Naive B cell (primary cell): ENCODE measurements around the gene CACUL1. TPM values are rescaled to one million over a fixed set of nuclear protein-coding genes. Genes with fewer than 3 reads are reported as not detected.
"Not testable (repeated sequence)": the region's sequence is repeated elsewhere in the genome, so short reads cannot be mapped to it uniquely, and the experiment has no call there.

Source experiments
- ATAC-seq, 2 donors: fragments of 150-1000 bp; cut with Tn5 transposase; 2 replicates each; pipeline ENCODE4 v1.10.0; 2021; ENCODE audit warnings: low read depth in 2 of 2, mild to moderate bottlenecking in 2 of 2, moderate library complexity in 2 of 2
- DNase-seq: peaks from one replicate; pipeline ENCODE4 v3.0.0; 2022
- H3K27ac Mint-ChIP-seq, 6 donors: one replicate each; pipeline ENCODE4 v1.8.0; 2020 to 2022; ENCODE audit warnings: mild to moderate bottlenecking in 6 of 6, mixed read lengths in 6 of 6, moderate library complexity in 5 of 6, inconsistent platforms in 2 of 6
- H3K27me3 Mint-ChIP-seq, 3 donors: one replicate each; pipeline ENCODE4 v1.8.0; 2021 to 2022; ENCODE audit warnings: mixed read lengths in 3 of 3, mild to moderate bottlenecking in 1 of 3
- H3K36me3 Mint-ChIP-seq, 2 donors: one replicate each; pipeline ENCODE4 v1.8.0; 2020 to 2022; ENCODE audit warnings: mixed read lengths in 2 of 2, inconsistent platforms in 1 of 2, mild to moderate bottlenecking in 1 of 2
- H3K4me1 Mint-ChIP-seq, 3 donors: one replicate each; pipeline ENCODE4 v1.8.0; 2020 to 2022; ENCODE audit warnings: mixed read lengths in 3 of 3, inconsistent platforms in 1 of 3, mild to moderate bottlenecking in 1 of 3, moderate library complexity in 1 of 3
- H3K4me3 Mint-ChIP-seq, 8 donors: one replicate each; pipeline ENCODE4 v1.8.0; 2020 to 2022; ENCODE audit warnings: mild to moderate bottlenecking in 8 of 8, mixed read lengths in 8 of 8, moderate library complexity in 8 of 8, inconsistent platforms in 2 of 8
- H3K9me3 Mint-ChIP-seq, 7 donors: one replicate each; pipeline ENCODE4 v1.8.0; 2020 to 2022; ENCODE audit warnings: mixed read lengths in 7 of 7, mild to moderate bottlenecking in 5 of 7, inconsistent platforms in 2 of 7, moderate library complexity in 1 of 7
- polyA plus RNA-seq, 6 donors: library from polyadenylated mRNA; unstranded; fragments of 300-500 nt; fragmentation: Illumina TruSeq; gene quantifications; one replicate each; pipeline ENCODE4 v1.2.3, GENCODE V29; 2021; ENCODE audit warnings: low read depth in 6 of 6

The CACUL1 gene
- polyA plus RNA-seq, 6 donors from 2014 or later, result 21.5 to 40.9 (median 35.7) TPM

DNA sequence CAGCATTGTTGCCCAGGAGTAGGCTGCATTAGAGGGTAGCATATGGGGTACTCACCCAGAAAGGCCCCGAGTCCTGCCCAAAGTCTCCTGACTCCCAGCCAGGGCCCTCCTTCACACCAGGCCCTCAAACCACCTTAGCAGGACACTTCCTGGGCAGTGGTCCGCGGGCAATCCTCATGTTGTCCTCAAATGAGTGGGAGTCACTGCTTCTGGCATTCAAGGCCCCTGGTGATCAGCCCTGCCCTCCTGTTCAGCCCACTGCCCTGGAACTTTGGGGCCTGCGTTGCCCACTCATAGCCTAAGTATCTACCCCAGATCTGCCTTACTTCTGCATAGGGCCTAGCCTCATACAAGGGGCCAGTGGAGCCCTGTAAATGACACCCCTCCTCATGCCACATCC lies 88.4 kb downstream of the CACUL1 start:
- DNase-seq, result no peak
- Mint-ChIP-seq H3K27me3 (peaks cover 21 to 43% (median 40%) of the 10 kb centered on the region in 3 donors), H3K9me3 (peaks cover 2 to 19% (median 8%) of the 10 kb centered on the region in 7 donors), H3K4me1 (peaks cover 16 to 21% (median 20%) of the 10 kb centered on the region in 3 donors), H3K4me3 (no peak overlapping the region), H3K27ac (peak overlapping the region in 1 of 6 donors; percentile 37), H3K36me3 (peaks cover 0 to 13% of the 10 kb centered on the region in 2 donors)
- ATAC-seq, result no peak

DNA sequence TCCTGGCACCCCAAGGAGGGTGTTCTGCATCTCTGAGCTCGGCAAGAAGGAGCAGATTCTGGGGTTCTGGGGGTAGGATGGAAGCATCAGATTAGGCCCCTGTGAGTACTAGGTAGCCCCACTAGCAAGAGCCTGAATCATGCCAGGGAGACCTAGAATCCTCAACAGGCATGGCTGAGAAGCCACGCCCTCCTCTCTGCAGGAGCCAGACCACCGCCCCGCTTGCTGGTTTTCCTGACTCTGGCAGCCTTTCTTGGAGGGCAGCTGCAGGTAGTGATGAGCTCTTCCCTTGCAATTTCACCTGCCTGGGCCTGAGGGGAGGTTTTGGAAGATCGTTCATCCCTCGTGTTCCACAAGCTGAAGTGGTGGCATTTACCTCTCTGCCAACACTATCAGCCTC lies 90.4 kb downstream of the CACUL1 start:
- no peak overlapping the region for H3K4me3 Mint-ChIP-seq
- peaks cover 34 to 58% (median 52%) of the 10 kb centered on the region in 3 donors for H3K27me3 Mint-ChIP-seq
- H3K27ac Mint-ChIP-seq, result no peak overlapping the region
- no peak for DNase-seq
- H3K9me3 Mint-ChIP-seq, result peaks cover 9 to 36% (median 14%) of the 10 kb centered on the region in 7 donors
- peaks cover 8 to 12% (median 12%) of the 10 kb centered on the region in 3 donors for H3K4me1 Mint-ChIP-seq
- peaks cover 10 to 16% of the 10 kb centered on the region in 2 donors for H3K36me3 Mint-ChIP-seq
- no peak for ATAC-seq

DNA sequence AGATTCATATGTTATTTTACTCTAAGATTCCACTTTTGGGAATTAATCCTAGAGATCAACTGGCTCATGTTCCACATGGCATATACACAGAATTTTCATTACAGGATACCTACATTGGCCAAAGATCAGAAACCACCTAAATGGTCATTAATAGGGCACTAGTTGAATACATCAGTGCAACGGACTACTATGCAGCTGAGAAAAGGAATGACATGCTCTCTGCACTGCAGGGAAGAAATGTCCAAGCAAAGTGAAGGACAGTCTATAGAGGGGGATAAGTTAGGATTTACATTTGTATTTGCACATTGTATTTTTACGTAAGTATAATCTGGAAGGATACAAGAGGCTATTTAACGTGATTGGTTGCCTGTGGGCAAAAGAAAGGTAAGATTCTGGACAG lies 91.6 kb downstream of the CACUL1 start:
- peaks cover 37 to 63% (median 58%) of the 10 kb centered on the region in 3 donors for H3K27me3 Mint-ChIP-seq

DNA sequence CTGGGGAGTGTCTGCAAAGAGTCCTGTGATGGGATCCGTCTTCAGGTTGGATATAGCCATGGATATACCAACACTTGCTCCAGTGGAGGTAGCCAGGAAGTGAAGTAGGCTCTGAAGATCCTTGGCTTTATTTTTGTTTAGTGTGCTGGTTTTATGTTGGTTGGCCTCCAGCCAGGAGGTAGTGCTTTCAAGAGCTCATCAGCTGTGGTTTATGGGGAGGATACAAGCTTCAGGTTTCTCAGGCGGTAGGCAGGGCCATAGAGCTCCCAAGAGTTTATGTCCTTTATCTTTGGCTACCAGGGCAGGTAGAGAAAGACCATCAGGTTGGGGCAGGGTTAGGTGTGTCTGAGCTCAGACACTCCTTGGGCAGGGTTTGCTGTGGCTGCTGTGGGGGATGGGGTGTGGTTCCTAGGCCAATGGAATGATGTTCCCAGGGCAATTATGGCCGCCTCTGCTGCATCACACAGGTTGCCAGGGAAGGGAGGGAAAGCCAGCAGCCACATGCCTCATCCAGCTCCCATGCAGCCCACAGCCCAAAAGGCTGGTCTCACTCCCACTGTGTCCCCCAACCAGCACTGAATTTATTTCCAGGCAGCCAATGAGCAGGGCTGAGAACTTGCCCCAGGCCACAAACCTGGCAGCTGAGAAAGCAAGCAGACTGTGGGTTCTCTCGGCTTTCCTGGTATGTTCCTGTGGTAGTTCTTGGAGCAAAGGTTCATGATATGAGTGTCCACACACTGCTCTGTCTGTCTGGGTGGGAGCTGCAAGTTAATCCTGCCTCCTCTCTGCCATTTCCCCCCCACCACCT lies 92.3 kb downstream of the CACUL1 start:
- Mint-ChIP-seq H3K4me3 (peak overlapping the region in 1 of 8 donors; percentile 35), H3K27ac (no peak overlapping the region), H3K4me1 (no peaks in the 10 kb centered on the region), H3K36me3 (peaks cover 12 to 17% of the 10 kb centered on the region in 2 donors), H3K9me3 (peaks cover 9 to 39% (median 16%) of the 10 kb centered on the region in 7 donors), H3K27me3 (peaks cover 42 to 68% (median 64%) of the 10 kb centered on the region in 3 donors)
- ATAC-seq, result no peak
- no peak for DNase-seq

More for the DNA sequence above, 91.6 kb downstream of the CACUL1 start:
- DNase-seq (no peak), ATAC-seq (no peak)
- Mint-ChIP-seq H3K4me1 (peaks cover under 1% of the 10 kb centered on the region in 3 donors), H3K27ac (no peak overlapping the region), H3K9me3 (peaks cover 9 to 39% (median 16%) of the 10 kb centered on the region in 7 donors), H3K4me3 (no peak overlapping the region), H3K36me3 (peaks cover 12 to 17% of the 10 kb centered on the region in 2 donors)

DNA sequence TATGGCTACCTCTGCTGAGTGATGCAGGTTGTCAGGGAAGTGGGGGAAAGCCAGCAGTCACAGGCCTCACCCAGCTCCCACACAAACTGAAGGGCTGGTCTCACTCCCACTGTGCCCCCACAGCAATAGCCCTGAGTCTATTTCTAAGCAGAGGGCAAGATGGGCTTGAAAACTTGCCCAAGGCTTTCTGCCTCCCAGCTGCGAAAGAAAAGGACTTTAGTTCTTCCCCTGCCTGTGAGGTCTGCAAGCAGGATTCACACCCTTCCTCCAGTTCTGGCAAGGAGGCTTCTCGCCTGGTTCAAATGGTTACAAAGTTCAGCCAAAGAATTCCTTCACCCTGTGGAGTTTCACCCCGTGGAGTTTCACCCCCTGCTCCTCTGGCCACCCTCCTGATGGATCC lies 96.0 kb downstream of the CACUL1 start:
- DNase-seq (no peak), ATAC-seq (no peak)
- Mint-ChIP-seq H3K36me3 (peaks cover 12 to 20% of the 10 kb centered on the region in 2 donors), H3K9me3 (peaks cover 16 to 59% (median 22%) of the 10 kb centered on the region in 7 donors), H3K27ac (no peak overlapping the region), H3K27me3 (peaks cover 45 to 78% (median 54%) of the 10 kb centered on the region in 3 donors), H3K4me3 (no peak overlapping the region), H3K4me1 (no peaks in the 10 kb centered on the region)

DNA sequence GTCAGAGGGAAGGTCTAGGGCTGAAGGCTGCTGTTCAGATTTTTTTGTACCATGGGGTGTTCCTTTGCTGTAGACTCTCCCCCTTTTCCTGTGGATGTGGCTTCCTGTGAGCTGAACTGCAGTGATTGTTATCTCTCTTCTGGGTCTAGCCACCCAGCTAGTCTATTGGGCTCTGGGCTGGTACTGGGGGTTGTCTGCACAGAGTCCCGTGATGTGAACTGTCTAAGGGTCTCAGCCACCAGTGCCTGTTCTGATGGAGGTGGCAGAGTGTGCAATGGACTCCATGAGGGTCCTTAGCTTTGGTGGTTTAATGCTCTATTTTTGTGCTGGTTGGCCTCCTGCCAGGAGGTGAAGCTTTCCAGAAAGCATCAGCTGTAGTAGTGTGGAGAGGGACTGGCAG lies 96.6 kb downstream of the CACUL1 start:
- H3K4me1 Mint-ChIP-seq, H3K27ac Mint-ChIP-seq, DNase-seq, ATAC-seq, H3K4me3 Mint-ChIP-seq: not testable (repeated sequence)
- Mint-ChIP-seq H3K9me3 (peaks cover 18 to 61% (median 22%) of the 10 kb centered on the region in 7 donors), H3K27me3 (peaks cover 46 to 77% (median 48%) of the 10 kb centered on the region in 3 donors), H3K36me3 (peaks cover 12 to 18% of the 10 kb centered on the region in 2 donors)

DNA sequence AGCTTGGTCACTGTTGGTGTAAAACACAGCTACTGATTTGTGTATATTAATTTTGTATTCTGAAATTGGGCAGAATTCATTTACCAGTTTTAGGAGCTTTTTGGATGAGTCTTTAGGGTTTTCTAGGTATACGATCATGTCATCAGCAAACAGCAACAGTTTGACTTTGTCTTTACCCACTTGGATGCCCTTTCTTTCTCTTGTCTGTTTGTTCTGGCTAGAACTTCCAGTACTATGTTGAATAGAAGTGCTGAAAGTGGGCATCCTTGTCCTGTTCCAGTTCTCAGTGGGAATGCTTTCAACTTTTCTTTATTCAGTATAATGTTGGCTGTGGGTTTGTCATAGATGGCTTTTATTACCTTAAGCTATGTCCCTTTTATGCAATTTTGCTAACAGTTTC lies 109.5 kb downstream of the CACUL1 start:
- H3K27me3 Mint-ChIP-seq, result peaks cover 31 to 49% (median 36%) of the 10 kb centered on the region in 3 donors
- not testable (repeated sequence) for H3K27ac Mint-ChIP-seq, H3K4me3 Mint-ChIP-seq

DNA sequence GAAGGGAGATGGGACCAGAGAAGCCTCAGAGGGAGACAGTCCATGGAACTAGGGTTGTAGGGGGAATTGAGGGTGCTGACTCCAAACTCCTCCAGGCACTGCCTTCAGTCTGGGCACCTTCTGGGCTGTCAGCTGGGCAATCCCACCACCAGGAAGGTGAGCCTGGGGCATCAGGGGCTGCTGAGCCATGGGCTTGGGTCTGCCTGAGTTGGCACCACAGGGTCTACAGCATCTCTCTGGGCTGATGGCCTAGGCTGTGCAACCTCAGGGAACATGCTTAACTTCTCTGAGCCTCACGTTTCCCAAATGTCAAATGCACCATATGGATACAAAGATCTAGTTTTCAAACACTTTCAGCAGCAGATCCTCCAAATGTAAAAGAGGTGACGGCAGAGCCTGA lies 112.5 kb downstream of the CACUL1 start:
- Mint-ChIP-seq H3K4me3 (no peak overlapping the region), H3K4me1 (no peaks in the 10 kb centered on the region), H3K27ac (no peak overlapping the region), H3K36me3 (peaks cover 0 to 23% of the 10 kb centered on the region in 2 donors), H3K9me3 (peaks cover 4 to 33% (median 22%) of the 10 kb centered on the region in 7 donors), H3K27me3 (peaks cover 16 to 30% (median 23%) of the 10 kb centered on the region in 3 donors)
- no peak for ATAC-seq
- no peak for DNase-seq

More for the DNA sequence above, 109.5 kb downstream of the CACUL1 start:
- peaks cover 0 to 12% of the 10 kb centered on the region in 2 donors for H3K36me3 Mint-ChIP-seq
- DNase-seq, ATAC-seq, H3K4me1 Mint-ChIP-seq: not testable (repeated sequence)
- H3K9me3 Mint-ChIP-seq, result peaks cover 4 to 22% (median 15%) of the 10 kb centered on the region in 7 donors

DNA sequence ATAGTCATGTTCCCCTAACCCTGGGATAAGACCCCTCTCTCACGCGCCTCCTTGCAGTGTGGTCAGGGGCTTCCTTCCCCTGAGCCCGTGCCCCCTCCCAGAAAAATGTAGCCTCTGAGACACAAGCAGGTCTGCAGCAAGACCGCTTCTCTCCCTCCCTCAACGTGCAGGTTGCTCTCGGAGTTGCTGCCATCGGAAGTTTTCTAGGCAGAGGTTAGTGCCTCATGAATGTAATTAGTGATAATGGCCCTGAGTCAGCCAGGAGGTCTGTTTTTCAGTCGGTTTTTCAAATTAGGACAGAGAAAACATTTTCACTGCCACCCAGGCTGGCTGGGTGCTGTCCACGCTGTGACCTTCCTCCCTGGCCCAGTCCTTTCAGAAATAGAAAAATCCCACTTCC lies 116.1 kb downstream of the CACUL1 start:
- H3K27ac Mint-ChIP-seq, result no peak overlapping the region
- H3K27me3 Mint-ChIP-seq, result peaks cover 5 to 20% (median 20%) of the 10 kb centered on the region in 3 donors
- DNase-seq (no peak), ATAC-seq (no peak)
- no peaks in the 10 kb centered on the region for H3K4me1 Mint-ChIP-seq
- peaks cover 0 to 23% of the 10 kb centered on the region in 2 donors for H3K36me3 Mint-ChIP-seq
- peaks cover 4 to 33% (median 25%) of the 10 kb centered on the region in 7 donors for H3K9me3 Mint-ChIP-seq
- no peak overlapping the region for H3K4me3 Mint-ChIP-seq

DNA sequence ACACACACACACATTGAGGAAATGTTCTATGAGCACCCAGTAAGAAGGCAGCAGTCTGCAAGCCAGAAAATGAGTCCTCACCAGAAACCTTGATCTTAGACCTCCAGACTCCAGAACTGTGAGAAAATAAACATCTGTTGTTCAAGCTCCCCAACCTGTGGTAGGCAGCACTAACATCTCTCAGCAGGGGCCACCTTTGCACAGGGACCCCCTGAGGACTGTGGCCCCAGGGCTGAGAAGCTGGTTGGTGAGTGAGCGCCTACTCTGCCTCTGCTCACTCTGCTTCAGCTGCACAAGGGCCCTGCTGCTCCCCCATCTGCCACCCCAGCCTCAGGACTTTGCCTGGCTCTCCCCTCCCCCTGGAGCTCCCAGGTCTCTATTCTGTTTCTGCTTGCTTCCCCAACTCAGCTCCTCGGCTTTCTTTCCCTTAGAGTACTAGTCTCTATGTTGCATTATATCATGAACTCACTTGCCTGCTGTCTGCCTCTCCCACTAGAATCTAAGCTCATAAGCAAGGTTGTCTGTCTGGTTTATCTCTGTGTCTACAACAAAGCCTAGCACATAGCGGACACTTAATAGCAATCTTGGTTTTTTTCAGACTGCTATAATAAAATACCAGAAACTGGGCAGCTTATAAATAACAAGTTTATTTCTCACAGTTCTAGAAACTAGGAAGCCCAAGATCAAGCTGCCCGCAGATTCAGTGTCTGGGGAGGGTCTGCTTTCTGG lies 118.9 kb downstream of the CACUL1 start:
- DNase-seq (no peak), ATAC-seq (no peak)
- Mint-ChIP-seq H3K4me1 (no peaks in the 10 kb centered on the region), H3K27ac (no peak overlapping the region), H3K9me3 (peaks cover 4 to 26% (median 17%) of the 10 kb centered on the region in 7 donors), H3K27me3 (peaks cover 7 to 25% (median 19%) of the 10 kb centered on the region in 3 donors), H3K4me3 (no peak overlapping the region), H3K36me3 (peaks cover 0 to 16% of the 10 kb centered on the region in 2 donors)

DNA sequence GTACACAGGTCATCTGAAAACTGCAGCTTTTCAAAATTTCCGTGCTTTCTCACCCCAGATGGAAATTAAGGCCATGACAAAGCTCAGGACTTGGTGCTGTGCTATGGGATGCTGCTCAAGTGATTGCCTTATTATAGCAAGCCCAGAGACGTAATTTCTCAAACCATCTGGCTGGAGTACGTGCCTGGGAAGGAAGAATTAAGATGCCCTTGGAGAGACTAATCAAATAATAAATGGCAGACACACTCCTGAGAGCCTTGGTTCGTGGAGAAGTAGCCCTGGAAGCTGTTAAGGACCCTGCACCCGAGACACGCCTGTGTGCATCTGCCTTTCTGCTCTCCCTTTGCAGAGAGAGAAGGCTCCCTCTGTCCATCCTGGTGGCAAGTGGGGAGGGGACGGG lies 121.0 kb downstream of the CACUL1 start:
- peaks cover 19 to 43% (median 22%) of the 10 kb centered on the region in 3 donors for H3K27me3 Mint-ChIP-seq
- H3K27ac Mint-ChIP-seq, result no peak overlapping the region
- DNase-seq (no peak), ATAC-seq (no peak)
- H3K4me1 Mint-ChIP-seq, result no peaks in the 10 kb centered on the region
- no peak overlapping the region for H3K4me3 Mint-ChIP-seq
- H3K36me3 Mint-ChIP-seq, result no peaks in the 10 kb centered on the region
- H3K9me3 Mint-ChIP-seq, result peaks cover 0 to 7% (median 6%) of the 10 kb centered on the region in 7 donors

DNA sequence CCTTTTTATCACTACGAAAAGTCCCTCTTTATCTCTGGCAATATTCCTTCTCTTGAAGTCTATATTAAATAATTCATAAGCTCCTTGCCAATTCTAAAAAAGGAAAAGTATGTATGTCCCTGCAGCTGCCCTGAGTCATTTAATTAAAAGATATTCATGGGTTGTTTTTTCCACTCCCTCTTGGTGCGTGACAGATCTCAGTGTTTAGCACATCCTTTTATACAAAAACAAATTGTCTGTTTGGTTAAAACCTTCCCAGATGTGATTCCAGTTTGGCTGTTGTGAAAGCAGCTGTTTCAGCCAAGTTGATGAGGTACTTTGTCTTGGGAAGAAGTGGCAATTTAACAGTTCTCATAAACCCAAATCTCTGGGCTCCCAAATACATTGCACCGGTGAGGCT lies 125.6 kb downstream of the CACUL1 start:
- peaks cover 0 to 3% (median 0%) of the 10 kb centered on the region in 7 donors for H3K9me3 Mint-ChIP-seq
- H3K27me3 Mint-ChIP-seq, result peaks cover 19 to 34% (median 29%) of the 10 kb centered on the region in 3 donors
- DNase-seq (no peak), ATAC-seq (no peak)
- no peaks in the 10 kb centered on the region for H3K36me3 Mint-ChIP-seq
- H3K4me1 Mint-ChIP-seq, result no peaks in the 10 kb centered on the region
- H3K27ac Mint-ChIP-seq, result no peak overlapping the region
- no peak overlapping the region for H3K4me3 Mint-ChIP-seq

DNA sequence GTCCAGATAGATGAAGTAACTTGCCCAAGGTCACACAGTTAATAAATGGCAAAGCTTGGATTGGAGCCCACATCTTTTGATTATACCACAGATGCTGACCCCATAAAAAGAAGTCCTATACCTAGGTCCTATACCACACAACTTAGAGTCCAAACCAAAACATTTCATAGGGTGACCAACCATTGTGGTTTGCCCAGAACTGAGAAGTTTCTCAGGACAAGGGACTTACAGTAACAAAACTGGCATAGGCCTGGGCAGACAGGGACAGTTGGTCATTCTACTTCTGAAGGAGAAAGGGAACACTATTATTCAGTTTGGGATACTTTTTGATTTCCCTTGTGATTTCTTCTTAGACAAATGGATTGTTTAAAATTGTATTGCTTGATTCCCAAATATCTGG lies 126.4 kb downstream of the CACUL1 start:
- peaks cover 19 to 35% (median 29%) of the 10 kb centered on the region in 3 donors for H3K27me3 Mint-ChIP-seq
- H3K27ac Mint-ChIP-seq, result no peak overlapping the region
- peaks cover 0 to 4% (median 0%) of the 10 kb centered on the region in 7 donors for H3K9me3 Mint-ChIP-seq
- no peak for ATAC-seq
- H3K4me3 Mint-ChIP-seq, result no peak overlapping the region
- H3K36me3 Mint-ChIP-seq, result no peaks in the 10 kb centered on the region
- no peaks in the 10 kb centered on the region for H3K4me1 Mint-ChIP-seq
- DNase-seq, result no peak
